HepG2 (cell line): ENCODE measurements around the gene PCDHGB7. TPM values are rescaled to one million over a fixed set of nuclear protein-coding genes. Genes with fewer than 3 reads are reported as not detected.

Experiments
- ATAC-seq: fragments of 200-7000 bp; cut with Tn5 transposase; 3 replicates; pipeline ENCODE4 v1.9.1; 2020; ENCODE audit warnings: mild to moderate bottlenecking, moderate library complexity
- BruUV-seq: library from RNA; stranded (reverse); fragments of 400-500 nt; replicated peaks from 2 replicates; lab custom pipeline; 2021; lab: Mats Ljungman, UMichigan
- CTCF ChIA-PET: fragments of 300-600 bp; formaldehyde crosslinking; extraction: SDS; loops from one replicate; lab custom pipeline; 2021; ENCODE audit warnings: low total read pairs, inconsistent platforms, low intra/inter-chr PET ratio; lab: Yijun Ruan, JAX
- POLR2A ChIA-PET: fragments of 350-600 bp; sonication (Branson Sonifier 250); formaldehyde crosslinking; loops from one replicate; lab custom pipeline; 2020; ENCODE audit warnings: antibody characterized with exemption, inconsistent platforms; lab: Yijun Ruan, JAX
- DNase-seq: peaks from one replicate; pipeline ENCODE4 v3.0.0-alpha.2; 2015; ENCODE audit warnings: low spot score
- FAIRE-seq: peaks from 3 replicates; lab custom pipeline; 2011; peaks lifted over from hg19 to GRCh38; lab: Jason Lieb, UNC
- H2AFZ ChIP-seq: one replicate; pipeline ENCODE4 v1.6.1; 2011; ENCODE audit warnings: low read length, inconsistent platforms
- H3K27ac ChIP-seq: fragments of 300-600 bp; 3 replicates; pipeline ENCODE4 v1.8.0; 2011; ENCODE audit warnings: mixed run types, mild to moderate bottlenecking, mixed read lengths, low read length, inconsistent platforms; ENCODE audit not compliant: insufficient read depth; ENCODE audit errors: extremely low read length
- H3K27me3 ChIP-seq, 2 experiments: fragments of 200-600 bp in 1 of 2; 2 replicates in 1 of 2; 3 replicates in 1 of 2; pipeline versions ENCODE4 v1.6.0 to v1.8.0; 2011; ENCODE audit warnings: low read length in 2 of 2, mild to moderate bottlenecking in 2 of 2, moderate library complexity in 2 of 2, inconsistent platforms in 1 of 2; ENCODE audit not compliant: insufficient read depth in 2 of 2, control insufficient read depth in 1 of 2
- H3K36me3 ChIP-seq, 2 experiments: fragments of 200-600 bp in 1 of 2; replicated peaks in 1 of 2; 2 replicates in 1 of 2; 3 replicates in 1 of 2; pipeline versions ENCODE4 v1.5.1 to v1.8.0; 2011; ENCODE audit warnings: low read length in 2 of 2, inconsistent platforms in 1 of 2; ENCODE audit not compliant: insufficient read depth in 2 of 2, control insufficient read depth in 1 of 2
- H3K4me1 ChIP-seq: 2 replicates; pipeline ENCODE4 v1.5.1; 2012; ENCODE audit warnings: low read length, inconsistent platforms; ENCODE audit not compliant: insufficient read depth
- H3K4me2 ChIP-seq: 2 replicates; pipeline ENCODE4 v1.6.0; 2011; ENCODE audit warnings: low read depth, low read length, inconsistent platforms
- H3K4me3 ChIP-seq, 3 experiments: fragments of 200-600 bp in 1 of 3; sonication (generic), shearing (Covaris generic) in 1 of 3; replicated peaks in 1 of 3; 2 replicates each; pipeline ENCODE4 v1.5.1; 2011 to 2016; ENCODE audit warnings: low read length in 3 of 3, inconsistent platforms in 2 of 3, low read depth in 2 of 3, mild to moderate bottlenecking in 2 of 3, control low read depth in 1 of 3, mixed read lengths in 1 of 3; ENCODE audit not compliant: insufficient read depth in 1 of 3
- H3K79me2 ChIP-seq: one replicate; pipeline ENCODE4 v1.6.1; 2011; ENCODE audit warnings: low read length, inconsistent platforms; ENCODE audit not compliant: insufficient read depth
- H3K9ac ChIP-seq: 2 replicates; pipeline ENCODE4 v1.6.0; 2011; ENCODE audit warnings: mild to moderate bottlenecking, low read depth, low read length, inconsistent platforms; ENCODE audit not compliant: insufficient read depth
- H3K9me3 ChIP-seq: 2 replicates; pipeline ENCODE4 v1.5.1; 2012; ENCODE audit warnings: mild to moderate bottlenecking, low read length
- H4K20me1 ChIP-seq: 2 replicates; pipeline ENCODE4 v1.6.0; 2011; ENCODE audit warnings: inconsistent platforms, mild to moderate bottlenecking, low read length, moderate library complexity; ENCODE audit not compliant: insufficient read depth
- CC2D1A ChIP-seq: sonication (generic); formaldehyde crosslinking; IDR thresholded peaks from 2 replicates; pipeline ENCODE4 v1.8.1; 2023; ENCODE audit warnings: mild to moderate bottlenecking, missing genetic modification reagents
- GPN1 ChIP-seq: sonication (generic); formaldehyde crosslinking; IDR thresholded peaks from 2 replicates; pipeline ENCODE4 v1.5.1; 2020; ENCODE audit warnings: missing genetic modification reagents, borderline replicate concordance
- KLF16 ChIP-seq, 2 experiments: sonication (generic) in 1 of 2; formaldehyde crosslinking in 1 of 2; IDR thresholded peaks; 2 replicates each; pipeline versions ENCODE4 v1.6.1 to v1.8.0; 2016 to 2023; ENCODE audit warnings: missing genetic modification reagents in 2 of 2, missing compliant biosample characterization in 1 of 2
- MAFK ChIP-seq, 2 experiments: IDR thresholded peaks in 1 of 2; conservative IDR thresholded peaks in 1 of 2; 2 replicates each; pipeline ENCODE4 v1.6.1; 2011; ENCODE audit warnings: improper control_type of control experiment in 2 of 2, low read length in 2 of 2
- RFXANK ChIP-seq: IDR thresholded peaks from 2 replicates; pipeline ENCODE4 v1.6.1; 2016
- SNAPC2 ChIP-seq: sonication (generic); formaldehyde crosslinking; IDR thresholded peaks from 2 replicates; pipeline ENCODE4 v1.8.1; 2022; ENCODE audit warnings: mild to moderate bottlenecking, missing genetic modification reagents
- ZFP62 ChIP-seq: sonication (generic); formaldehyde crosslinking; IDR thresholded peaks from 2 replicates; pipeline ENCODE4 v1.4.0; 2020; ENCODE audit warnings: missing genetic modification reagents
- ZNF235 ChIP-seq: sonication (generic); formaldehyde crosslinking; IDR thresholded peaks from 2 replicates; pipeline ENCODE4 v1.8.1; 2023; ENCODE audit warnings: mild to moderate bottlenecking, missing genetic modification reagents, borderline replicate concordance
- ZNF256 ChIP-seq: sonication (generic); formaldehyde crosslinking; conservative IDR thresholded peaks from 2 replicates; pipeline ENCODE4 v1.4.0; 2020; ENCODE audit warnings: missing genetic modification reagents
- ZNF644 ChIP-seq: IDR thresholded peaks from 2 replicates; pipeline ENCODE4 v1.6.1; 2016; ENCODE audit warnings: low read depth
- ZNF747 ChIP-seq: sonication (generic); formaldehyde crosslinking; IDR thresholded peaks from 2 replicates; pipeline ENCODE4 v1.8.1; 2023; ENCODE audit warnings: missing genetic modification reagents, mild to moderate bottlenecking, borderline replicate concordance
- ZNF749 ChIP-seq: sonication (generic); formaldehyde crosslinking; IDR thresholded peaks from 2 replicates; pipeline ENCODE4 v1.8.0; 2022; ENCODE audit warnings: mild to moderate bottlenecking, missing genetic modification reagents, moderate library complexity, borderline replicate concordance
- WGBS: methylation state at CpG from one replicate; pipeline ENCODE4 v1.1.6; 2017; ENCODE audit warnings: low lambda C conversion rate; 5-methylcytosine and 5-hydroxymethylcytosine counted together
- in situ Hi-C: cut with HindIII; loops from 2 replicates; pipeline ENCODE4 v1.10.0; 2017; ENCODE audit warnings: low pct_unique_long_range_greater_than_20kb; ENCODE audit not compliant: extremely low pct_ligation_motif_present
- intact Hi-C: fragments of 100-400 bp; cut with micrococcal nuclease; formaldehyde crosslinking; loops from one replicate; pipeline ENCODE4 v1.10.0; 2022; ENCODE audit not compliant: unreplicated experiment
- polyA plus RNA-seq, 8 experiments: library from polyadenylated mRNA; depleted of rRNA in 3 of 8; stranded (reverse) in 7 of 8; unstranded in 1 of 8; fragments of >200 nt; fragmentation: Illumina TruSeq in 4 of 8; extraction: Trizol in 4 of 8; gene quantifications; 2 replicates each; pipeline versions ENCODE4 v1.2.1 to v1.2.3, GENCODE V29; 2011 to 2016; ENCODE audit warnings: low read depth in 4 of 8, missing spikeins in 1 of 8, mixed read lengths in 1 of 8; ENCODE audit not compliant: insufficient read depth in 1 of 8
- total RNA-seq, 5 experiments: library from RNA; depleted of rRNA; stranded (reverse); fragments of >200 nt; fragmentation: Illumina TruSeq; extraction: Trizol; gene quantifications; 2 replicates each; pipeline ENCODE4 v1.2.3, GENCODE V29; 2016; ENCODE audit warnings: low read depth in 1 of 5
- TF ChIP-seq, protein P1 (sequence below): sonication (generic); formaldehyde crosslinking; IDR thresholded peaks from 2 replicates; pipeline ENCODE4 v1.4.0; 2020; ENCODE audit warnings: mild to moderate bottlenecking, low read depth, missing genetic modification reagents
- TF ChIP-seq, protein P2 (sequence below): sonication (generic); formaldehyde crosslinking; IDR thresholded peaks from 2 replicates; pipeline ENCODE4 v1.5.0; 2020; ENCODE audit warnings: missing genetic modification reagents, mild to moderate bottlenecking, borderline replicate concordance
- TF ChIP-seq, protein P3 (sequence below): sonication (generic); formaldehyde crosslinking; IDR thresholded peaks from 2 replicates; pipeline ENCODE4 v1.5.1; 2020; ENCODE audit warnings: mild to moderate bottlenecking, missing genetic modification reagents
- TF ChIP-seq, protein P4 (sequence below): sonication (generic); formaldehyde crosslinking; IDR thresholded peaks from 2 replicates; pipeline ENCODE4 v1.4.0; 2020; ENCODE audit warnings: low read depth, mild to moderate bottlenecking, missing genetic modification reagents

The PCDHGB7 gene
- total and polyA plus RNA-seq, 2 of the 13 experiments (the other 11 are each of a cell fraction or from before 2014, with no cell fraction given): 0.08 to 0.18 TPM

DNA sequence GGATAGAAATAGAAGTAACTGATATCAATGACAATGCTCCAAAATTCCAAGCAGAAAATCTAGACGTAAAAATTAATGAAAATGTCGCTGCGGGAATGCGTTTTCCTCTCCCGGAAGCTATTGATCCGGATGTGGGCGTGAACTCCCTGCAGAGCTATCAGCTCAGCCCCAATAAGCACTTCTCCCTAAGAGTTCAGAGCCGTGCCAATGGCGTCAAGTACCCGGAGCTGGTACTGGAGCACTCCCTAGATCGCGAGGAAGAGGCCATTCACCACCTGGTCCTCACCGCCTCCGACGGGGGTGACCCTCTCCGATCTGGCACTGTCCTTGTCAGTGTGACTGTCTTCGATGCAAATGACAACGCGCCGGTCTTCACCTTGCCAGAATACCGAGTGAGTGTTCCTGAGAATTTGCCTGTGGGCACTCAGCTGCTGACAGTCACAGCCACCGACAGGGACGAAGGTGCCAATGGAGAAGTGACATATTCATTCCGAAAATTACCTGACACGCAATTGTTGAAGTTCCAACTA, 3.9 kb upstream of the PCDHGB7 start:
- BruUV-seq: no TSS peak
- TF ChIP-seq ZNF256 (CRISPR knock-in tag) (no peak), RFXANK (CRISPR knock-in tag) (no peak), MAFK (conservative IDR thresholded peaks at IDR 0.05 in 1 of 2, IDR thresholded peaks at IDR 0.05 in 1 of 2; ENCODE audit: low read length in 2 of 2) (no peak), ZNF749 (CRISPR knock-in tag) (no peak), ZNF747 (CRISPR knock-in tag) (no peak), KLF16 (CRISPR knock-in tag; IDR thresholded peaks at IDR 0.05) (no peak), ZFP62 (CRISPR knock-in tag) (no peak), CC2D1A (no peak), ZNF644 (CRISPR knock-in tag) (no peak), GPN1 (CRISPR knock-in tag) (no peak), ZNF235 (CRISPR knock-in tag) (no peak), SNAPC2 (CRISPR knock-in tag) (no peak)
- TF ChIP-seq, protein P1, sequence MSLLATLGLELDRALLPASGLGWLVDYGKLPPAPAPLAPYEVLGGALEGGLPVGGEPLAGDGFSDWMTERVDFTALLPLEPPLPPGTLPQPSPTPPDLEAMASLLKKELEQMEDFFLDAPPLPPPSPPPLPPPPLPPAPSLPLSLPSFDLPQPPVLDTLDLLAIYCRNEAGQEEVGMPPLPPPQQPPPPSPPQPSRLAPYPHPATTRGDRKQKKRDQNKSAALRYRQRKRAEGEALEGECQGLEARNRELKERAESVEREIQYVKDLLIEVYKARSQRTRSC (CRISPR knock-in tag): no peak
- TF ChIP-seq, protein P2, sequence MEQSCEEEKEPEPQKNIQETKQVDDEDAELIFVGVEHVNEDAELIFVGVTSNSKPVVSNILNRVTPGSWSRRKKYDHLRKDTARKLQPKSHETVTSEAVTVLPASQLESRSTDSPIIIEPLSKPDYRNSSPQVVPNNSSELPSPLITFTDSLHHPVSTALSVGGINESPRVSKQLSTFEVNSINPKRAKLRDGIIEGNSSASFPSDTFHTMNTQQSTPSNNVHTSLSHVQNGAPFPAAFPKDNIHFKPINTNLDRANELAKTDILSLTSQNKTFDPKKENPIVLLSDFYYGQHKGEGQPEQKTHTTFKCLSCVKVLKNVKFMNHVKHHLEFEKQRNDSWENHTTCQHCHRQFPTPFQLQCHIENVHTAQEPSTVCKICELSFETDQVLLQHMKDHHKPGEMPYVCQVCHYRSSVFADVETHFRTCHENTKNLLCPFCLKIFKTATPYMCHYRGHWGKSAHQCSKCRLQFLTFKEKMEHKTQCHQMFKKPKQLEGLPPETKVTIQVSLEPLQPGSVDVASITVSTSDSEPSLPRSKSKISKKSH: no peak
- TF ChIP-seq, protein P3, sequence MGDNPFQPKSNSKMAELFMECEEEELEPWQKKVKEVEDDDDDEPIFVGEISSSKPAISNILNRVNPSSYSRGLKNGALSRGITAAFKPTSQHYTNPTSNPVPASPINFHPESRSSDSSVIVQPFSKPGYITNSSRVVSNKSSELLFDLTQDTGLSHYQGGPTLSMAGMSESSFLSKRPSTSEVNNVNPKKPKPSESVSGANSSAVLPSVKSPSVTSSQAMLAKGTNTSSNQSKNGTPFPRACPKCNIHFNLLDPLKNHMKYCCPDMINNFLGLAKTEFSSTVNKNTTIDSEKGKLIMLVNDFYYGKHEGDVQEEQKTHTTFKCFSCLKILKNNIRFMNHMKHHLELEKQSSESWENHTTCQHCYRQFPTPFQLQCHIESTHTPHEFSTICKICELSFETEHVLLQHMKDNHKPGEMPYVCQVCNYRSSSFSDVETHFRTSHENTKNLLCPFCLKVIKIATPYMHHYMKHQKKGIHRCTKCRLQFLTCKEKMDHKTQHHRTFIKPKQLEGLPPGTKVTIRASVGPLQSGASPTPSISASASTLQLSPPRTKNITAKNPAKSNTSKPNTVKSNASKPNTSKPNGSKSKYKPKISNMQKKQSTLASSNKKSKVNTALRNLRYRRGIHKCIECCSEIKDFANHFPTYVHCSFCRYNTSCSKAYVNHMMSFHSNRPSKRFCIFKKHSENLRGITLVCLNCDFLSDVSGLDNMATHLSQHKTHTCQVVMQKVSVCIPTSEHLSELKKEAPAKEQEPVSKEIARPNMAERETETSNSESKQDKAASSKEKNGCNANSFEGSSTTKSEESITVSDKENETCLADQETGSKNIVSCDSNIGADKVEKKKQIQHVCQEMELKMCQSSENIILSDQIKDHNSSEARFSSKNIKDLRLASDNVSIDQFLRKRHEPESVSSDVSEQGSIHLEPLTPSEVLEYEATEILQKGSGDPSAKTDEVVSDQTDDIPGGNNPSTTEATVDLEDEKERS (CRISPR knock-in tag): no peak
- TF ChIP-seq, protein P4, sequence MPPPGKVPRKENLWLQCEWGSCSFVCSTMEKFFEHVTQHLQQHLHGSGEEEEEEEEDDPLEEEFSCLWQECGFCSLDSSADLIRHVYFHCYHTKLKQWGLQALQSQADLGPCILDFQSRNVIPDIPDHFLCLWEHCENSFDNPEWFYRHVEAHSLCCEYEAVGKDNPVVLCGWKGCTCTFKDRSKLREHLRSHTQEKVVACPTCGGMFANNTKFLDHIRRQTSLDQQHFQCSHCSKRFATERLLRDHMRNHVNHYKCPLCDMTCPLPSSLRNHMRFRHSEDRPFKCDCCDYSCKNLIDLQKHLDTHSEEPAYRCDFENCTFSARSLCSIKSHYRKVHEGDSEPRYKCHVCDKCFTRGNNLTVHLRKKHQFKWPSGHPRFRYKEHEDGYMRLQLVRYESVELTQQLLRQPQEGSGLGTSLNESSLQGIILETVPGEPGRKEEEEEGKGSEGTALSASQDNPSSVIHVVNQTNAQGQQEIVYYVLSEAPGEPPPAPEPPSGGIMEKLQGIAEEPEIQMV (CRISPR knock-in tag): no peak
- H3K9ac ChIP-seq: no peak overlapping the region
- FAIRE-seq: no peak
- H3K4me1 ChIP-seq: no peaks in the 10 kb centered on the region
- H3K27me3 ChIP-seq: no peaks in the 10 kb centered on the region
- intact Hi-C loops (no loop called here), in situ Hi-C loops (no loop called here)
- no peak for DNase-seq
- no peak overlapping the region for H3K4me2 ChIP-seq
- no peak overlapping the region for H3K4me3 ChIP-seq
- no peak for ATAC-seq
- WGBS: 77% methylated on average over 22 of the region's 25 CpGs
- H3K79me2 ChIP-seq: no peaks in the 10 kb centered on the region
- H3K27ac ChIP-seq: no peak overlapping the region
- H4K20me1 ChIP-seq: no peaks in the 10 kb centered on the region
- ChIA-PET CTCF (interaction anchor here (1.2 to 1.4 kb wide), 2 partner anchors 111 to 144 kb away, joined by 4 to 5 read pairs; no protein-coding TSS in a partner anchor), POLR2A (no interaction called here)
- no peak overlapping the region for H2AFZ ChIP-seq
- no peaks in the 10 kb centered on the region for H3K36me3 ChIP-seq
- peaks cover 6% of the 10 kb centered on the region; the same call in 1 of the 2 replicates for H3K9me3 ChIP-seq
